NCI-H748 treated with DMSO at 0.1 percent for 48 hours (cell line): ENCODE results near the gene MSMP.

Experiments
- DNase-seq: peaks from one replicate; lab custom pipeline; 2025; lab: John Stamatoyannopoulos, UW

The MSMP gene

GRCh38 chr9:35754264-35754663 lies at the start of gene MSMP:
Gene MSMP (minus strand): TSS chr9:35754276. CDS start chr9:35754129, 147 bp downstream.
- no peak for DNase-seq

- DNase-seq, result no peak
Observed at GRCh38 chr9:35801328-35802128, 47.5 kb upstream of the MSMP start.

- no peak for DNase-seq
Observed at GRCh38 chr9:35800530-35800929, 46.5 kb upstream of the MSMP start.

- no peak for DNase-seq
Observed at GRCh38 chr9:35798658-35799374, 44.7 kb upstream of the MSMP start.

GRCh38 chr9:35797311-35798109 lies 43.4 kb upstream of the MSMP start:
- DNase-seq, result no peak

GRCh38 chr9:35795695-35796094 lies 41.6 kb upstream of the MSMP start:
- DNase-seq, result no peak

GRCh38 chr9:35793461-35793860 lies 39.4 kb upstream of the MSMP start:
- no peak for DNase-seq

GRCh38 chr9:35792826-35793225 lies 38.8 kb upstream of the MSMP start:
- DNase-seq, result no peak

GRCh38 chr9:35792024-35792813 lies 38.1 kb upstream of the MSMP start:
- no peak for DNase-seq

- DNase-seq, result no peak
Observed at GRCh38 chr9:35791297-35791921, 37.3 kb upstream of the MSMP start, which contains the start of gene NPR2. Gene NPR2 (plus strand): TSS chr9:35791591. CDS start chr9:35792409, 818 bp downstream.

GRCh38 chr9:35790385-35791296 lies 36.6 kb upstream of the MSMP start:
- DNase-seq, result peak; percentile 61

- no peak for DNase-seq
Observed at GRCh38 chr9:35790025-35790384, 35.9 kb upstream of the MSMP start.

- no peak for DNase-seq
Observed at GRCh38 chr9:35789541-35789940, 35.5 kb upstream of the MSMP start.

- DNase-seq, result no peak
Observed at GRCh38 chr9:35783418-35783817, 29.3 kb upstream of the MSMP start.

GRCh38 chr9:35781066-35781465 lies 27.0 kb upstream of the MSMP start:
- no peak for DNase-seq

GRCh38 chr9:35778496-35778895 lies 24.4 kb upstream of the MSMP start:
- DNase-seq, result no peak

- peak; percentile 78 for DNase-seq
Observed at GRCh38 chr9:35776018-35776417, 21.9 kb upstream of the MSMP start.

GRCh38 chr9:35774907-35775635 lies 21.0 kb upstream of the MSMP start:
- no peak for DNase-seq

GRCh38 chr9:35771943-35772342 lies 17.9 kb upstream of the MSMP start:
- DNase-seq, result no peak
